SK-N-SH treated with all-trans-retinoic acid at 6 μM for 48 hours (cell line): ENCODE data around the gene SPIRE2.

Source experiments
- ARNTL ChIP-seq: fragments of 450-650 bp; formaldehyde crosslinking; IDR thresholded peaks from 2 replicates; pipeline ENCODE4 v1.5.0; 2020; ENCODE audit warnings: low read depth, mild to moderate bottlenecking, moderate library complexity, borderline replicate concordance
- CREB5 ChIP-seq: fragments of 250-450 bp; sonication (Bioruptor Pico); IDR thresholded peaks from 2 replicates; pipeline ENCODE4 v1.5.1; 2020; ENCODE audit warnings: low read depth, mild to moderate bottlenecking, moderate library complexity
- PATZ1 ChIP-seq: fragments of 250-450 bp; sonication (Bioruptor Pico); IDR thresholded peaks from 2 replicates; pipeline ENCODE4 v1.8.0; 2020; ENCODE audit warnings: mild to moderate bottlenecking, moderate library complexity, borderline replicate concordance
- ZFP3 ChIP-seq: fragments of 250-450 bp; sonication (Bioruptor Pico); IDR thresholded peaks from 2 replicates; pipeline ENCODE4 v1.5.0; 2020; ENCODE audit warnings: mild to moderate bottlenecking, moderate library complexity
- TF ChIP-seq, protein P1 (sequence below): fragments of 250-450 bp; sonication (Bioruptor Pico); IDR thresholded peaks from 2 replicates; pipeline ENCODE4 v1.5.1; 2021; ENCODE audit warnings: mild to moderate bottlenecking, moderate library complexity

GRCh38 chr16:89822188-89823086 is 5.8 kb upstream of the SPIRE2 start:
- TF ChIP-seq PATZ1, result no peak
- TF ChIP-seq ARNTL (CRISPR knock-in tag), result no peak
- TF ChIP-seq CREB5 (CRISPR knock-in tag), result no peak
- TF ChIP-seq ZFP3 (CRISPR knock-in tag), result no peak
- TF ChIP-seq, protein P1, sequence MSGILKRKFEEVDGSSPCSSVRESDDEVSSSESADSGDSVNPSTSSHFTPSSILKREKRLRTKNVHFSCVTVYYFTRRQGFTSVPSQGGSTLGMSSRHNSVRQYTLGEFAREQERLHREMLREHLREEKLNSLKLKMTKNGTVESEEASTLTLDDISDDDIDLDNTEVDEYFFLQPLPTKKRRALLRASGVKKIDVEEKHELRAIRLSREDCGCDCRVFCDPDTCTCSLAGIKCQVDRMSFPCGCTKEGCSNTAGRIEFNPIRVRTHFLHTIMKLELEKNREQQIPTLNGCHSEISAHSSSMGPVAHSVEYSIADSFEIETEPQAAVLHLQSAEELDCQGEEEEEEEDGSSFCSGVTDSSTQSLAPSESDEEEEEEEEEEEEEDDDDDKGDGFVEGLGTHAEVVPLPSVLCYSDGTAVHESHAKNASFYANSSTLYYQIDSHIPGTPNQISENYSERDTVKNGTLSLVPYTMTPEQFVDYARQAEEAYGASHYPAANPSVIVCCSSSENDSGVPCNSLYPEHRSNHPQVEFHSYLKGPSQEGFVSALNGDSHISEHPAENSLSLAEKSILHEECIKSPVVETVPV (CRISPR knock-in tag), result no peak
